Placental epithelial cell (primary cell): ENCODE data around the gene PCYT1B. TPM values are rescaled to one million over a fixed set of nuclear protein-coding genes. Genes with fewer than 3 reads are reported as not detected.

Experiments used
- small RNA-seq: library from RNA; depleted of rRNA; stranded (forward); fragments of <200 nt; gene quantifications from one replicate; pipeline ENCODE3, GENCODE V24; 2012
- total RNA-seq: library from RNA; depleted of rRNA; stranded (reverse); fragments of >200 nt; gene quantifications from 2 replicates; pipeline ENCODE4 v1.2.3, GENCODE V29; 2012

PCYT1B gene
- under 0.01 TPM in 1 of 2 replicates, not detected in the other for total RNA-seq

DNA sequence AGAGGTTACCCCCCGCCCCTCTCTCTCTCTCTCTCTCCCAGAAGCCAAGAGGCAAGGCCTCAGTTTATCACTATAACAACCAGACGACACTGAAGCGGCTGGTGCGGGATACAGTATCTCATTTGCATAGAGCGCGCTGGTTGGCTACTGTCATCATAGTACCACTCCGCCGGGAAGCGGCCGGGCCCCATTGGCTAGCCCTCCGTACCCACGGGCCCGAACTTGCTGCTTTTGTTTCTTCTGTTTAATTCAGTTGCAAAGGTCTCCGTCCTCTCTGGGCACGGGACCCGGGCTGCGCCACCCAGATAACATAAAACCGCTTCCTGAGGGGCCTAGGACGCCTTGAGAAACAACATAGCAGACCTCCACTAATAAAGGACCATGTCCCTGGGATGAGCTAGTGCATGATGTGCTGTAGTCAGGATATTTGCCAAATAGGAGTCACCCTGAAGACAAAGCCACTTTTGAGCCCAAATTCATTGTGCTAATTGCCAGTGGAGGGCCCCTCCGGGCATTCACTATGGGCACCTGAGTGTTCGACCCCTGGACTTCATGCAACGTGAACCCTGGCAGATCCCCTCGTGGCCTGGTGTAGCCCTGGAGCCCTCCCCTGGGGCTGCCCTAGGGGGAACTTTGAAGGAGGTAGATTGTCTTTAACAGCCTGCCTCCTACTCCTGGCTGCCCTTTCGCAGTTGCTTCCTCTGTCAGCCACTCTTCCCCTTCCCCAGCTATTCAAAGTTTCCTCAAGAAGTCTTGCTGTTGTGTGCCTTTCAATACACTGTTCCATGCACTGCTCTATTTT, at the start of gene PCYT1B:
Gene PCYT1B, minus strand, starts transcription at position 91 of the 802 bp plus-strand sequence. CDS start 242 bp downstream, outside the sequence.

DNA sequence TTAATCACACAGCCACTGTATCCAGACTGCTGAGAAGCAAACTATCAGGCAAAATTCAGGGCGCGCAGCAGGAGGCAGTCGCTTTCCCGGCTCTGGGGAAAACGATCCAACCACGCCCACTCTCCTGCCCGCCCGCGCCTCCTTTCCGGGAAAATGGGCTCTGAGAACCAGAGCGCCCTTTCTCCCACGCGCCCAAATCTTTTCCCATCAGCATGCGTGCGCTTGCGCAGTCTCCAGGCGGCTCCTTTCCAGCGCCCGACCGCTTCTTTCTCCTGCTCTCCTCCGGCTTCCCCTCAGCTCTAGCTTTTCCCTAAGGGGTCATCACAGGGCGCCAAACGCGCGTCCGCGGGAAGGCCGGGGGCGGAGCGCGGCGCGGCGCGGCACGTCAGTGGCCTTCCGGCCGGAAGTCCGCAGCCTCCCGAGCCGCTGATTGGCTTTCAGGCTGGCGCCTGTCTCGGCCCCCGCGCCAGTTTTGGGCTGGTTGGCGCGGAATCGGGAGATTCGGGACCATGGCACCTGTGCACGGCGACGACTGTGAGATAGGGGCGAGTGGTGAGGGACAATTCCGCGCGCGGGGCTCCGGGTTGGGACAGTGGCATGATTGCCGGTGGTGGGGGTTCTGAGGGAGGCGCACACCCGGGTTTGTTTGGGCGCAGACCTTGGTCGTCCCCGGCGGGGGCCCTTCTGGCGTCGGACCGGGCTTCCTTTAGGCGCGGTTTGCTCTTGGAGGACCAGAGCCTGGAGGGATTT, 46.5 kb upstream of the PCYT1B start, which contains the start of gene POLA1:
Gene POLA1, plus strand, starts transcription at position 466 of the 750 bp plus-strand sequence. Its CDS starts 44 bp downstream, at position 510.

Small RNA genes within 50 kb of the gene (small RNA-seq; reads per million reads assigned to genes)
- not detected for gene SNRPEP9

Other genes starting within 250 kb of the PCYT1B start
- gene PDK3, start 182.1 kb downstream of the PCYT1B start, total RNA-seq: 5.1 and 7.3 TPM in 2 replicates
- 7.2 and 12.6 TPM in 2 replicates for gene POLA1, start 46.6 kb upstream of the PCYT1B start, total RNA-seq